IPS DF 4.7 (cell line): Measurements from ENCODE around the gene ATP2B1.

ENCODE experiments used
- DNase-seq: peaks from one replicate; pipeline ENCODE4 v3.0.0-alpha.2; 2013; ENCODE audit warnings: low spot score; ENCODE audit errors: extremely low read depth

ATP2B1 gene

DNA sequence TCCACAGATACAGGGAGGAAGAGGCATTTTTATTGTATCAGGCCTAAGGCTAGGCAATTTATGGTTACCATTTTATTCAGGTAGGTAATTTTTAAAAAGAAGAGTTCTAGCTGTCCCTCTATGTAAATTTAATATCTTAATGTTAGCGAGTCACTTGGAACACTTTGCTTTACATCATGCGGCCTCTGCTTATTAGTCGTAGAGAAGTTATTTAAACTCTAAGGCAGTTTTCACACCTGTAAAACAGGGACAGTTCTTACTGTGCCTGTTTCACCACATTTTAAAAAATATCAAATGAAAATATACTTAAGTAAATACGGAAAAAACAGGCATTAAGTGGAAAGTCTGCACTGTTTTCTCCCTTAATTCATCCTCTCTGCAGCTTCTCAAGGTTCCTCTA, 111.4 kb downstream of the ATP2B1 start:
- DNase-seq = no peak

DNA sequence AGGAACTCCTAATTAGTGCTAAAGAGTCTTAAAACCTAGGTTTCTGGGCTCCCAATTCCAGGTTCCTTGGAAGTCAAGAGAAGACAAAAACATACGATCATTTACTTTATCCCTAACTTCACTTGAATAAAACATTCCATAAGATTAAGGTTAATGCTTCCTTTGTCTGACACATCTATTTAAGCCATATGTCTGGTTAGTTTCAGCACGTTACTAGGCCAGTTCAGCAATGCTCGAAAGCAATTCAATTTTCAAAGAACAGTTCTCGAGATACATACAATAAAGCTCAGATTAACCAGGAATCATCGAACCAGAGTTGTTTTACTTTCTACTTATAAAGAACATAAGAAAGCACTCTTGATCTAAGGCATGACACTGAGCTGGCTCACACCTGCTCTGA, 114.8 kb downstream of the ATP2B1 start:
- no peak for DNase-seq

DNA sequence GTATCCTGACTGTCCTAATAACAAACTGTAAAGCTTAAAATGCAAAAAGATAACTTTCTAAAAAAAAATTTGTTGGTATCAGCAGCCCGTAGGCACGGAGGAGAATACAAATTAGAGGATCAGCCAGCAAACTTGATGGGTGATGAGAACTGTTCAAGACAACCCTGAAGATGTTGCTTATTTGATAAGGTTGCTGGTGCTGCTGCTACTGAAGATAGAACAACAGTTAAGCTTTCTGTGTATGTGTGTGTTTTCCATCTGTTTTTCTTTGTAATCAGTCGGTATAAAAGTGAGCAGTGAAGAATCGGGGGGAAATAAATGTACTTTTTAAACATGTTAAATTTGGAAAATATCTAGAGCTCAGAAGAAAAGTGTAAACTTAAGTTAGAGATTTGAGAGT, 115.4 kb downstream of the ATP2B1 start:
- no peak for DNase-seq

DNA sequence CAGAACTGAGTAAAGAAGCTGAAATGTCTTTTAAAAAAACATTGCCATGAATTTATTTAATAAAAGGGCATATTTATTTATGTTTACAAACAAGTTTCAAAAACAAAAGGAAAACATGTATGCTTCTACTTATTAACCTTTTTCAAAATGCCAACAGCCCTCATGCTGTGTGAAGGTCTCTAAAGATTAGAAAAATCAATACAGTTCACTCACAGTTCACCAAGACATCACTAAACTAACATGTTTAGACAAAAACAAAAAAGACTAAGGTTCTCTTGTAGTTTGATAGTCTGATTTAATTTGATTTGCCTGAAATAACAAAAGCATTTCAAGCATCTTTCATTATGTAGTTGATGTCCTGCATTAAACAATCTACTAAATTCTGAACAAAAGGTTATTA, 118.9 kb downstream of the ATP2B1 start:
- no peak for DNase-seq

DNA sequence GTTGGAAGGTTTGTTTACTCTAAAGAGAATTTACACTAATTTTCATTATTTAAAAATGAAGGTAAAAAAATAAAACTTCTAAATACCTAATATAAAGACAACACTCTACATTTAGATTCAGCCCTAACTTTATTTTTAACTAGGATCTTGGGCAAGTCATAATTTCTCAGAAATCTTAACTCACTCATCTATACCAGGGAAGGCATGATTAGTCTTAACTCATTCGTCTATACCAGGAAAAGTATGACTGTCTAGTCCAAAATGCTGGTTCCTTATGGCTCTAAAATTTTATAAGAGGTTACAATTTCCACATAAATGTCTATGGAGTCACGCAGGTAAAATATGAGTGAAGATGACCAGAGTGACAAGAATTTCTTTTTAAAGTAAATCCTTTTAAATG, 130.1 kb downstream of the ATP2B1 start:
- DNase-seq = no peak

DNA sequence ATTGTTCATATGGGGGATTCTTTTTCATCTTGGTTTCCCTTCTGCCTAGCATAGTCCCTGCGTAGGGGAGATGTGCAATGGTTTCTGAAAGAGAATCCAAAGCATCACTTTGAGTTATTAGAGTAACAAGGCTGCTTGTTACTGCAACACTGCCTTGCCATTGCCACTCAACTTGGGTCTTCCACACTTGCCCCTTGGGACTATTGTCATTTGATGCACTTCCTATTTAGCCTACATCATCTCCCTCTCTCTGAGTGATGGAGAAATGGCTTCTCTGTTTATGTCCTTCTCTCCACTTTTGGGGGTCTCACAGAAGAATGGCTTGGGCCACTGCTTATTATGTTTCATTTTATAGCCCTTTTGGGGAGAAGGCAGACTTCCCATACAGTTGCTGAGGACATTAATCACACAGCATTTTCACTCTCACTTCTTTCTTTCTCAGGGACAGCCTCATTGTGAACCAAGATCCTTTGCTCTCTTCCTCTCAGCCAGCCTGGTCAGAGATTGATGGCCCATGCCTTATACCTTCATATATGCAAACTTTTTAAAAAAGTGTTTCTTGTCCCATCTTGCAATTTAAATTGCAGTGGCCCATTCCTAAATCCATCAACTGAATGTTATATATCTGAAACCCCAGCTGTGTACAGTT, 131.9 kb downstream of the ATP2B1 start:
- DNase-seq = no peak

DNA sequence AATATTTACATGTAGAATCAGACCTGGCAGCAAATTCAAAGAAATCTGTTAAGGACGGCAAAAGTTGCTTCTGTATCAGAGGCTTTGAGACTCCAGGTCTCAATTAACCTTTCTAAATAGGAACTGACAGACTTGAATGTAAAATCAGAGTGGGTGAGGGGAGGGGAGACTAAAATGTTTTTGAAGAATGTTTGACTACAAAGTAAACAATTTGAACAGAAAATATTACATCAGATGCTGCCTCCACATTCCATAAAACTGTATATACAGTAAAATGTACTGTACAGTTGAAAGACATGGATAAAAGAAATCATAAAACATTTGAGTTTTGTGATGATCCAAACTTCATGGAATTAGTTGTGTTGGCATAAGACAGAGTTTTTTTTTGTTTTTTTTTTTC, 133.3 kb downstream of the ATP2B1 start:
- no peak for DNase-seq

DNA sequence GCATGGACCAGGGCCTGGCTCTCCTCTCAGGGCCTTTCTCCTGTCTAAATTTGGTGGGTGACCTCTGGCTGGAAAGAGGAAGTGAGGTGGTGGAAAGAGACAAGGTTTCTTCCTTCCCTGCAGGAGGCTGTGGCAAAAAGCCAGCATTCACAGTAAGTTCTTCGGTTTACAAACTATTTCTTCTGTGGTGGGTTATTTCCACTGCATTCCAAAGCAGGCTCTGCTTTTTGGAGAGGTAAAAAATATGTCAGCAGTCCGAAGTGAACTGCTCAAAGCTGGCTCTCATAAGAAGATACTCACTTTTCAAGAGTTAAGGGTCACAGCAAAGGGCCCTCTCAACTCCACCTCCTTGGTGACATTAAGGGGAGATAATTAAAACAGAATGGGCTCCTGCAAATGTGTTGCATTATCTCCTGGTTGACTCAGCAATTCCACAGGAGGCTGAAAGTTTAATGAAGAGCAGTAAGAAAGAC, 133.9 kb downstream of the ATP2B1 start:
- no peak for DNase-seq

DNA sequence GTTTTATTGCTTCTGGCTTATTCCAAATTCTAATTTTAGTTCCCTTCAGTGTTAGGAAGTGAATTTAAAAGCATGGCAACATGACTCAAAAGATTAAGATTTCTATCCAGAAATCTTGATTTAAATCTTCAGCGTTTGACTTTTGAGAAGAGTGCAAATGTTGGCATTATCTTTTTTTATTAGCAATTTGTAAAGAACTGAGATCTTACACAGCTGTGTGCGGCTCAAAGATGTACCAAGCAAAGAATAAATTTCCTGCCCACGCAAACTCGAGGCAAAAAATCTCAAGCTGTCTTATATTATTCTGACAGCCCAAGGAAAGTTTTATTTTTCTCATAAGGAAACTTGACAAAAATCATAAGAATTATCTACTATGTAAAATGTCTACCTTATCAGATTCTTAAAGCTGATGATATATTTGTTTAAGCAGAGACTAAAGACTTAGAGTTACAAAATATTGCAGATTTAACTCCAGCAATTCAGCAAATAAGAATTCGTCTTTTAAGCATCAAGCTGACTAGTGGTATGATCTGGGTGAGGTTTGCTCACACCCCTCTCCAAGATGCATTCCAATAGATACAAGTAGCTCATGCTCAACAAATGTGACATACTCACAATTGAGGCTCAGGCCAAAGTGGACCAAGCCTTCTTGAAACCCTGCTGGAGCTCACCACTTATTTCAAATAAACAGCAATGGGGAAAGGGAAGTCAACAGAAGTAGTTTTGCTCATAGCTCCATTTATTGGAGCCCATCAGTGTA, 135.4 kb downstream of the ATP2B1 start:
- no peak for DNase-seq

DNA sequence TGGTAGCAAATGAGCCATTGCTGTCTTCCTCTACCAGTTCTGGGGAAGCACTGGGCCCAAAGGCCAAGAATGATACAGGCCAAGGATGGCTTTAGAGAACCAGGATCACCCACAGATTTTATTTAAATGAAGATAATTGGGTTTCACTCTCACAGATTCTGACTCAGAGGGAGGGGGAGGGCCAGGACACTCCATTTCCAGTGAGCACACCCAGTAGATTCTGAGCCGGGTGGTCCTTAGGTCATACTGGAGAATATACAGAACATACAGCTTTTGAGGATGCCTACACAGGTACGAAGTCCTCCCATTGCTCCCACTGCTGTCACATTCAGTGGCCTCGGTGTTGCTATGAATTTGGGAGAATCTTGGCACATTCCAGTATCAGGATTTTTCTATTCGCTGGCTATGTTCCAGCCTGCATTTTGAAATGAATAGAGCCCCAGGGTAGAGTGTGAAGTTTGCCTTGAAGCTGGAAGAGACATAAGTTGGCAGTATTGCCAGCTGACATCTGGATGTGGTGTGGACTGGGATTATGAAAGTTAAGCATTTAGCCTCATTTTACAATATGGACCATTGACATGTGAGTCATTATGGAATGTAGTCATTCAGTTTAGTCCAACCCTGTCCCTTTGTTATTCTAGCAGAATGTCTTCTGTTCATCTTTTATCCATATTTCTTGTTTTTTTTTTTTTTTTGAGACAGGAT, 137.0 kb downstream of the ATP2B1 start:
- DNase-seq = no peak

DNA sequence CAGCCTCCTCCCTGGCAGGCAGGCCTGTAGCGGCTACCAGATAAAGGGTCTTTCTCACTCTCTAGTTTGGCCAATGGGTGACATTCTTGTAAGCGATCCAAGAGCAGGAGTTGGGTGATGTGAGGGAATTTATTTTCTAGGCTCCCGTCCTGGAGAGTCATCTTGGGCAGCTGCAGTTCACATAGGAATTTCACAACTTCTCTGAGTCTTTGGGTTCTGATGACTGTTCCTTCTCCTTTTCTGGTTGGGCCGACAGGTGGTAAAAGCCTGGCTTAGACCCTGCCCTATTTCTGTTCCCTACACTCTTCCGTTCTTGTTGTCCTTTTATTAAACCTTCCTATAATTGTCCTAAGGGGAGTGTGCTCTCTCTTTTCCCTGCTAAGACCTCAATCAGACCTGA, 140.2 kb downstream of the ATP2B1 start:
- no peak for DNase-seq

DNA sequence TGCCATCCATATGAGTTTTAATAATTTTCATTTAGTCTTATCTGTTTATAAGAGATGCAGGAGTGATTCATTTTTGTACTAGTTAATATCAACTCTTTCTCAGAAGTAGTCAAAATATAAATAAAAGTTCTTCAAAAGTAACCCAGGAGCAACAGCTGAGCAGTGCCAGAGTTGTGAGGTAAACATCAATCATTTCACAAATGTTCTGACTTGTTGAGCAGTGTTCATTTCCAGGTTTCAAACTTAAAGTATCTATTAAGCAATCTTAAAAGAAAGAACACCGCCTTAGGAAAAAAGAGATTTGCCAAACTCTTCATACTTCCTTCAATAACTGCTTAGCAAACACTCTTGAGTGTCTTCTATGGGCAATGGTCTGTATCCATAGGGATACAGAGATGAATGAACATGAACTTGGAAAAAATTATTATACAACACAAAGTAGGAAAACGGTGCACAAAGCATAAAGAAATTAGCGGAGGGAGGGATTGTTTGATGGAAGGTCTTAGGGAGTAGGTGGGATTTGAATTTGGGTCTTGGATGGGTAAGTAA, 140.9 kb downstream of the ATP2B1 start:
- DNase-seq = no peak

DNA sequence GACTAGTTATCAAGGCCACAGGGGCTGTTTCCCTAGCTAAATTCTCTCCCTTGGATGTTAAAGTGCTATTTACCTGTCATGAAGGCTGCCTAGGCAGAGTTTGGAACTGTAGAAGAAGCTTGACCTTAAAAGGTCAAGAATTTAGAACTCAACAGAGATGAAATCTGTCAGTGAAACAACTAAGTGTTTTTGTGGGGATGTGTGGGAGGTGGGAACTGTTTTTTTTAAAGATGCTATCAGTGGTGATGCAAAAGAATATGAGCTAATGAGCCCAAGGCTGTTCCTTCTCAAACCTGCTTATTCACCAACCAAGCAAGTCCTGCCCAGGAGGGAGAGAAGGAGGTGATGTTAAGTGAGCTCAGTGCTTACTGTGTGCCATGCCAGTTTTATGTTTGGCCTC, 142.0 kb downstream of the ATP2B1 start:
- no peak for DNase-seq

DNA sequence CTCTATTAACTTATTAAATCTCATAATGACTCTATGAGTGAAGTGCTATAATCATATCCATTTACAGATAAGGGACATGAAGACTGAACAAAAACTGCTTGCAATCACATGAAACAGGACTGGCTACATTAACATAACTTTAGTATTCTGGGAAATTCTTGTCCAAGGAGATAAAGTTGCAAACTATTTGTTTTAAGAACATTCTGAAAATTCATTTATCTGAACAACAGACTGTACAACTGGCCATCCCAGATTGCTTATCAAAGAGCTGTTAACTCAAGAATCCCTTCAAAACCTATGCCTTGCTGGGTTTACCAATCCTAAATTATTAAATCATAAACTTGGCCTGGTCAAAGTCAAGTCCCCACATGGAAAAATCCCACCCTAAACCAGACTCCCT, 143.6 kb downstream of the ATP2B1 start:
- DNase-seq = no peak

DNA sequence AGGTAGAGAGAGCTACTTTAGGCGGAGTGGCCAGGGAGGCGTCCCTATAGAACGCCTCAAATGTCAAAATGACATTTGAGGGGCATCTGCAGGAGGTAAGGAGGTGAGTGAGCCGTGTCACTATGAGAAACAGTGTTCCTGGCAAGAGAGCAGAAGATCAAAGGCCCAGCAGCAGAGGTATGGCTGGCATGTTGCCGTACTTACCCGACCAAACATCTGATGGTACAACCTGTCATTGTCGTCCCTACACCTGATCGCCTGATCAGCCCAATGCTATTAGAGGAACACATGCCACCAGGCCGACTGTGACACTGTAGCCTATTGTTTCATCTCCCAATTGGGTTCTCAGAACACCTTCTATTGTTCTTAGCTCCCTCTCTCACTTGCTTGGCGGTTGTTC, 148.9 kb downstream of the ATP2B1 start:
- DNase-seq = no peak

DNA sequence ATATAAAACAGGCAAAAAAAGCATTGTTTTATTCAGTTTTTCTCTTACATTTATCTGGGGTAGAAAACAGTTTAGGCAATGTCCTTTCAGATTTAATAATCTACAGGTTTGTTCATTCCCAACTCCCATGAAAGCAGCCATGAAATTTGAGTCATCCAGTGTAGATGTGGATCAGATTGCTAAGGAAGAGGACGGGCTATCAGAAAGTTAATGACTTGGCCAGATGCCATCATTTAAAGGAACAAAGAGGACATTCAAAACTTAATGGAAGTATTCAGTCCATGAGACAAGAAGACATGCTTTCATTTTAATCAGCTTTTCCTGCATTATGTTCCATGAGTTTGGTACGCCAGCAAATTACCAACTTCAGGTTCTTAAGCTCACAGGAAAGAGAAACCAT, 151.7 kb downstream of the ATP2B1 start:
- DNase-seq = no peak

DNA sequence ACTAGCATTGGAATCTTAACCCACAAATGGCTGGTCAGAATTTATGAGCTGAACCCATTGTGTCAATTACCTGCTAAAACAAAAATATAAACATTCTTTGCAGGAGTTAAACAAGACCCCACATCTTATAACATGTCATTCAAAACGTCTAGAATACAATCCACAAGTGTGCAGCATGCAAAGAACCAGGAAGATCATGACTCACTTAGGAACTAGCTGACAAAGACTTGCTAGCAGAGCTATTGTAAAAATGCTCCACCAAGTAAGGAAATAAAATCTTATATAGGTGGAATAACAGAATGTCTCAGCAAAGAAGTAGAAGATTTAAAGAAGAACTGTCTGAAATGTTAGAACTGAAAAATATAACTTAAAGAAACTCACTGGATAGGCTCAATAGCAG, 156.3 kb downstream of the ATP2B1 start:
- DNase-seq = no peak

DNA sequence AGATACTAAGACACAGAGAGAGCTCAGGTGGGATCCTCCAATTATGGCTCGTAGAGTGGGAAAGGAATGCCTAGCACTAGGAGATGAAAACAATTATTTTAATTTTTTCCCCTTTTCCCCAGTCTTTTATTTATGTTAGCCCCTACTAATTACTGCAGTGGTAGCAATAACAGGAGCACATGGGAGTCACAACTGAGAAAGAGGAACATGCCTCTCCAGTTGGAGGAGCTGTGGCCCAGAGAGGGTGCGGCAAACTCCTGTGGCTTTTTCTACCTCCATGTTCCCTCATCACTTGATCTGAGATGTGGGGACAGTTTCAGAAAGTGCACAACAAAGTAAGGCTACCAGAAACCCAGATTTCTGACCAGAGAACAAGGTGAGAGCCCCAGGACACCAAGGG, 156.9 kb downstream of the ATP2B1 start:
- DNase-seq = no peak

DNA sequence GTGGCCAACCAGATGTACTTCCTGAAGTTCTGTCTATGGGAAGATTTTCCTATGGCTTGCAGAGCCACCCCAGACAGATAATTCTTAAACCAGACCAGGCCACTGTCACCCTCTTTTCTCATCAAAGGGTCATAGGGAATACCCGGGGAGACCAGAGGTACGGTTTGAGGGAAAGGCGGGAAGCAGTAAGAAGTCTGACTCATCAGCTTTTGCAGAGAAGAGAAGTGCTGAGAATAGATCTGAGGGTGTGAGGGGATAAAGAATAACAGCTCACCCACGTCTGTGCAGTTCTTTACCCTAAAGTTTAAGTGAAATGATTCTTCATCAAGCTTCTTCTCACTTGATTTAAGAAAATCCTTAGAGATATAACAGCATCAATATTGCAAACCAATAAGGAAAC, 161.5 kb downstream of the ATP2B1 start:
- DNase-seq = no peak

DNA sequence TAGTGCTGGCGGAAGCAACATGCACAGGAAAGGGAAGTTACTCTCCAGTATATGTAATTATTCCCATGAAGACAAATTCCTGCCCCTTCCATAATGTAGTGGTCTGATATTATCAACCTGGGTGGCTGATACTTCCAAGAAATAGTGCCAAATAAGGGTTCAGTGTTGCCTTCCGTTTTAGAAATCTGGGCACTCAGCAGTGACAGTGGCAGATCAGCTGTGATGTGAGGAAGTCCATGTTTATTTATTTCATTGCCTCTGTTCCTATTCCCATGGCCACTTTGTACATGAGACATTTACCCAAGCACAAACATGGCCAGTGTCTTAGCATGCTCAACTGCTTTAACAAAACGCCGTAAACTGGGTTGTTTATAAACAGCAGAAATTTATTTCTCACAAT, 162.5 kb downstream of the ATP2B1 start:
- no peak for DNase-seq

DNA sequence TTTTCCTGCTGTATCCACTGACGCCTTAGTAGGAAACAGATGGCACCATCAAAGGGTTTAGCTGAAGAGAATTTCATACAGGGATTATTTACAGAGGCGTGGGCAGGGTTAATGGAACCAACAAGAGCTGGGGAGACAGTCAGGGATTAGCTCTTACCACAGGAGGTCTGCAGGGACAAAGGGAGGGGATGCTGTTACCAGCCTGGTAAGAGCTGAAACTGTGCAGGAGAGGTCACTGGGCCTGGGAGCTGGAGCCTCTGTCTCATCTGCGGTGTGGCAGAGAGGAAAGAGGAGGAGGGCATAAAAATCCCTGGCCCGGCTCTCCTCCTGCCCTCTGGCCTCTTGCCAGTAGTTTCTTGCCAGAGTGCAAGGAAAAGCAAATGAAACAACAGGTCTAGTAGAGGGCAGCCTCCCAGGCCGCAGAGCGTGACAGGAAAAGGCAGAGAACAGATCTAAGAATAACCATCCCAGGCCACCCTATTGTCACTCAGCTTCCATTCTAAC, 163.9 kb downstream of the ATP2B1 start:
- DNase-seq = no peak

DNA sequence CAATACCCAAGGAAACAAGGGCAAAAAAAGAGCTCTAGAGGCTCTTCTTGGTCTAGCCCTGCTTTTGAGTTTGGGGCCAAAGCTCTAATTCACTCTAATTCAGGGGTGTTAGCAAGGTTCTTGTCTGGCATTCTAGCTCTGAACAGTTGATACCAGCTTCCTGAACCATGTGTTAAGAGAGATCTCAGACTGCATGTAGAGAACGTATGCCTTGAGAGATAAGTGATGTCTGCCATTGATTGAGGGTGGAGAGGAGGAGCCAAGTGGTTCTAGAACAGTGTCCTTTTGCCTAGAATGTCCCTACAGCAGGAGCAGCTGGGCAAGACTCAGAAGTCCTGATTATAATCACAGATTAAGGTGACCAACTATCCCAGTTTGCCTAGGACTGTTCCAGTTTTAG, 164.6 kb downstream of the ATP2B1 start:
- DNase-seq = no peak
